SH-SY5Y (cell line): Measurements from ENCODE around the gene GAS2L3.

Experiments
- GATA2 ChIP-seq: IDR thresholded peaks from 2 replicates; pipeline ENCODE4 v1.6.1; 2011; ENCODE audit warnings: mild to moderate bottlenecking, low read depth, low read length
- GATA3 ChIP-seq: IDR thresholded peaks from 2 replicates; pipeline ENCODE4 v1.6.1; 2011; ENCODE audit warnings: low read depth, mild to moderate bottlenecking, low read length, moderate library complexity

DNA sequence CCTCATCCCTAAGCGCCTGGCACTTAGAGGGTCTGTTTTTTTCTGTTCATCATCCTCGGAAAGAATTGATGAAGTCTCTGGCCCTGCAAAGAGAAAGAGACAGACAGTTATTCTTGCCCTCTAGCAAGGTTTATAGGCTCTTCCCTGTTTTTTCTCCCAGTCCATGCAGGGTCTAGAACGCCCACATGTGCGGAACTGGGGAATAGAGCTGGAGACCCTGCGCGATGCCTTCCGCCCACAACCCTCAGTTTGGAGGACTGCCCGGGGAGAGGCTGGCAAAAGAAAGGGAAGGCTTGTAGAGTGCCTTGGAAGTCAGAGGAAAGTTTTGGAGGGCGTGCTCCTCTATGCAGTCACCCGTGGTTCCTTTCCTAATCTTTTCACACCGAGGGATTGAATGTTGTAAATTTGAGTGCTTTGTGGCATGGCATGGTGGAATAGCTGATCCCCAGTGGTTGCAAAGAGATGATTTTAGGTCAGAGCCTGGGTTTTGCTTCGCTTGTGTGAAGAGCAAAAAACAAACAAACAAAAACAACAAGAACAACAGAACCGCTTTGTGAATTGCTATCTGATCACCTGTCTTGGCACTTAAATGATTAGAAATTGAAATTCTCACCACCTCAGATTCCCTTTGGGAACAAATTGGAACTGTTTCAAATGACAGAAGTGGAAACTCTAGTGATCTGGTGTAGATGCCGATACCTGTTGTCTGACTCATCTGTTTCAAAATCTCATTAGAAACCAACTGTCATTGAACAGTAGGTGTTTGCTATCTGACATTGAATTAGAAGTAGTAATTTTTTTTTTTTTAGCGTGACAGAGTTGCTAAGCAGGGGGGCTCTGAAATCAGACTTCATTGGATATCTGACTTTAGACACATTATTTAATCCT lies 947 bp downstream of the GAS2L3 start:
- TF ChIP-seq GATA3 (no peak), GATA2 (no peak)
